SIG-M5 (cell line): ENCODE data around the gene CRACR2B.

Experiments
- DNase-seq: peaks from one replicate; lab custom pipeline; 2025; lab: John Stamatoyannopoulos, UW

CRACR2B gene

GRCh38 chr11:827146-827896 is 398 bp upstream of the CRACR2B start:
- DNase-seq: no peak

DNA sequence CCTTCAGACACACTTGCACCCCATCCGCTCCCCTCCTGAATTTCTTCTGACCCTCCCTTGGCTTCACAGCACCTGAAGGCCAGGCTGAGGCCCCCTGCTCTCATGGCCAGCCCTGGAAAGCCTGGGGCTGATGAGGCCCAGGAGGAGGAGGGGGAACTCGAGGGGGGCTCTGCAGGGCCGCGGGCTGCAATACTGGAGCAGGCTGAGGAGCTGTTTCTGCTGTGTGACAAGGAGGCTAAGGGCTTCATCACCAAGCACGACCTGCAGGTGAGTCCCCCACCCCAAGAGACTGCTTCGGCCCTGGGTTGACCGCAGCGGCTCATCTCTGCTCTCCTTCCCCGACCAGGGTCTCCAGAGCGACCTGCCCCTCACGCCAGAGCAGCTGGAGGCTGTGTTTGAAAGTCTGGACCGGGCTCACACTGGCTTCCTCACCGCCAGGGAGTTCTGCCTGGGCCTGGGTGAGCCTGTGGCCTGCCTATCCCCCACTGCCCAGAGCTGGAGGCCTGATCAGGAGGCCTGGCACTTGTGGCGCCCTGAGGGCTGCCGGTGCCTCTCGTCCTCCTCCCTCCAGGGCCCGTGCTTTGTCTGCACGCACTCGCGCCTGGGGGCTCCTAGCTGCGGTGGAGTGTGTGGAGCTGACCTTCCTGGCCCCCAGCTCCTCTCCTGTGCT is 922 bp downstream of the CRACR2B start:
- DNase-seq: no peak

DNA sequence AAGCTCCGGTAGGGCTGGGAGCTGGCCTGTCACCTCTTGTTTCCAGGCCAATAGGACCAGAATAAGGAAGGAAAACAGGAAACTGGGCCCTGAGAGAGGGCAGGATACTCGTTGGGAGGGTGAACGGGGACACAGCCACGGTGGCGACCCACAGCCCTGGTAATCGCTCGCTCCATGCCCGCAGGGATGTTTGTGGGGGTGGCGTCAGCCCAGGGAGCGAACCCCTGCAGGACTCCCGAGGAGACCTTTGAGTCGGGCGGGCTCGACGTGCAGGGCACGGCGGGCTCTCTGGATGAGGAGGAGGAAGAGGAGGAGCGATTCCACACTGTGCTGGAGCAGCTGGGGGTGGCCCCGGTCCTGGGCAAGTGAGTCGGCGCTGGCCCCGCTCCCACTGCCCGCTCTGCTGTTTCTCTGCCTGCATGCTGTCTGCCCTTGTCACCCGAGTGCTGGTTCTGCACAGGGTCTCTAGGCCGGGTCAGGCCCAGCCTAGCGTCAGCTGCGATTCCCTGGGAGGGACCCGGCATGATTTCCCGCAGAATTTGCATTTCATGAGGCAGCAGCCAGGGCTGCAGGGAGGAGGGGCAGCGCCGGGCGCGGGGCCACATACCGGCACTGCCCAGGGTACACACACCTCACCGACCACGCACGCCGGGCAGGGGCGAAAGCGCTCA is 1.6 kb downstream of the CRACR2B start:
- DNase-seq: no peak

DNA sequence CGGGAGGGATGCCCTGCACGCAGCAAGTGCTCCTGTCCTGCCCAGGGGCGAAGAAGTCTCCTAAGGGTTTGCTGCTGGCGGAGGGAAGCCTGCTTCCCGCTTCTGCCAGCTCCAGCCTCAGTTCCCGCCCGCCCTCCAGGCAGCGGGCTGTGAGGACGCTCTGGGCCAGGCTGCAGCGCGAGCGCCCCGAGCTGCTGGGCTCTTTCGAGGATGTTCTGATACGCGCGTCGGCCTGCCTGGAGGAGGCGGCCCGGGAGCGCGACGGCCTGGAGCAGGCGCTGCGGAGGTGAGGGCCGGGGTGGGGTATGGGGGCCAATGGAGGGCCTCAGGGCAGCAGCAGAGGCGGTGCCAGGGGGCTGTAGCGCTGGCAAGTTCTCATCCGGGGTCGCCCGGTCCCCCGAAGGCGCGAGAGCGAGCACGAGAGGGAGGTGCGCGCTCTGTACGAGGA is 2.2 kb downstream of the CRACR2B start:
- no peak for DNase-seq

- DNase-seq: no peak
These were observed 2.8 kb downstream of the CRACR2B start for GRCh38 chr11:830295-831117.

DNA sequence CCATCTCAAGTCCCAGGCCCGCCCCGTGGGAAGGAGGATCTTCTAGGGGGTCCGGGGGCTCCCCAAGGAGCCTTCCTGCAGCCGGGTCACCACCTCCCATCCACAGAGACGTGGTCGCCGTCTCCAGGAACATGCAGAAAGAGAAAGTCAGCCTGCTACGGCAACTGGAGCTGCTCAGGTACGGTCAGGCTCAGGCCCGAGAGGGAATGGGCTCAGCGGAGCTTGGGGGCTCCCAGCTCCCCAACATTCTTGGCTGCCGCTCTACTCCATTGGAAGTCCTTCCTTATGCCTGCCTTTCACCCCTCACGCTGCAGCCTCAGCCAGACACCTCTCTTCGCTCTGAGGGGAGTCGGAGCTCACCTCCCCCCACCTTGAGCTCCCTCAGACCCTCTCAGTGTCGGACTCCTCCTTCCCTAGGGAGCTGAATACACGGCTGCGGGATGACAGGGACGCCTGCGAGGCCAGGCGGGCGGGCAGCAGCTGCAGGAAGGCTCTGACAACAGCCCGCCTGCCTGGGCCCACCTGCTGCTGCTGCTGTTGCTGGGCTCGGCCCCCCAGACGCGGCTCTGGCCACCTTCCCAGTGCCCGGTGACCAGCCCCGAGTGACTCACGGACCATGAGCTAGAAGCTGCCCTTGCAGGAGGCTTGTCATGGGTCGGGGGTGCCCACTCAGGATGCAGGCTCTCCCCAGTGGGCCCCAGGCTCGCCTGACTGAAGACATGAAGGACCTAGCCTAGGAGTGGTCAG is 3.6 kb downstream of the CRACR2B start:
- no peak for DNase-seq

GRCh38 chr11:831961-832528 is 4.3 kb downstream of the CRACR2B start:
- DNase-seq: no peak

DNA sequence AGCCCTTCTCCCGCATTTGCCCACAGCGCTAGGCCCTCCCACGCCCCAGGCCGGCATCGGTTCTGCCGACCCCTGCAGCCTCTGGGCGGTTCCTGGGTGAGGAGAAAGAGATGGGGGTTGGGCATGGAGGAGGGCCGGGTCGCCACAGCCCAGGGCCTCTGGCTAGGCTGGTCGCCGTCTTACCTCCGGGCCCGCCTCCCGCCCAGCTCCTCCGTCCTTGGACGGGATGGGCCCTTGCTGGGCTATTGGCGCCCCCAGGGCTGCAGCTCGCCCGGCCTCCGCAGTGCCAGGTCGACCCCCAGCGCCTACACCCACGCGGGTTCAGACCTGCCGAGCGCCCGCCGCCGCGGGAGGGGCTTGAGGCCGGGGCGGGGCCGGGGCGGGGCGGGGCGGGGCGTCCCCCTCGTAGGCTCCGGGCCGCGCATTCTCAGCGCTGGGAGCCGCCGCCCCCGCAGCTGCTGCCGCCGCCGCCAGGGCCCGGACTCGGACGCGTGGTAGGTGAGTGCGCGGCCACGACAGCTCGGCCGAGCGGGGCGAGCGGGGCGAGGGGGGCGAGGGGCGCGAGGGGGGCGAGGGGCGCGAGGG is 4.9 kb downstream of the CRACR2B start, which contains the start of gene CD151:
Gene CD151, plus strand, starts transcription at position 424 of the 585 bp plus-strand sequence. CDS start 3,118 bp downstream, outside the sequence.
- no peak for DNase-seq

DNA sequence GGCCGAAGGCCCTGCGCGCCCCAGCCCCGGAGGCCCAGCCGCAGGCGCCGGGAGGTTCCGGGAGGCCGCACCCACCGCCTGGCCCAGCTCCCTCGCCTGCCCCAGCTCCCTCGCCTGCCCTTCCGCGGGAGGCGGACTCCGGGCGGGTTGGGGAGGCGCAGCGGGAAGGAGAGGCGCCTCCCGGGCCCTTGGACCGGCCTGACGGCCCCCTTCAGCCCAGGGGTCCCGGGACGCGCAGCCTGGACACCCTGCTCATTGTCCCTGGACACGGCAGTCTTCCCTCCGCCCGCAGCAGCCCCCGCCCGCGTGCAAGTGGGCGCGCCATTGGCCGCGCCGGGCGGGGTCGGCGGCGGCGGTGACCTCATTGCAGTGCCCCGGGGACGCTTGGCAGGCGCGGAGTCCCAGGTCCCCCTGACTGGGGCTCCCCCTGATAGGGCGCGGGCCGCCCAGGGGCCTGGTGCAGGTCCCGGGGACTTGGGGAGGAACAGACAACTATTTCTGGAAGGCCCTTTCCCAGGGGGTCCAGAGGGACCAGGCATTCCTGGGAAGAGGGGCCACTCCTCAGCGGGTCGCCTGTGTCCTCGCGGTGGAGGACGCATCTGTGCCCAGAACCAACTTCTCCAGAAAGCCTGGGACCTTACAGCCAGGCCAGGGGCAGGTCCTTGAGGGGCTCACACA is 5.5 kb downstream of the CRACR2B start:
- no peak for DNase-seq

DNA sequence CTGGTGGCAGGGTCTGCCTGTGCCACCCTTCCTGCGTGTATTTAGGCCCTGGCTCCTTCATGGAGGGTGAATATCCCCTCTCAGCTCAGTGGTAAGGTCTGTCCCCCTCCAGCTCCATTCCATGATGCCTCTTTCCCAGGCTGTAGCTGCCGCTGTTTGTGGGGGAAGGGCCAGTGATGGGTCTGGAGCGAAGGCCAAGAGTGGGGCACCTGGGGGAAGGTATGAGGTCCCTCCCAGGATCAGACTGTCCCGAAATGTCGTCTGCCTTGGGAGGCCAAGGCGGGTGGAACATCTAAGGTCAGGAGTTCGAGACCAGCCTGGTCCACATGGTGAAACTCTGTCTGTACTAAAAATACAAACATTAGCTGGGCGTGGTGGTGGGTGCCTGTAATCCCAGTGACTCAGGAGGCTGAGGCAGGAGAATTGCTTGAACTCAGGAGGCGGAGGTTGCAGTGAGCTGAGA is 6.2 kb downstream of the CRACR2B start:
- no peak for DNase-seq

GRCh38 chr11:834371-835316 is 6.9 kb downstream of the CRACR2B start:
- no peak for DNase-seq

GRCh38 chr11:836274-836673 is 8.6 kb downstream of the CRACR2B start:
- DNase-seq: no peak

GRCh38 chr11:836700-837099 is 9.0 kb downstream of the CRACR2B start:
- no peak for DNase-seq

DNA sequence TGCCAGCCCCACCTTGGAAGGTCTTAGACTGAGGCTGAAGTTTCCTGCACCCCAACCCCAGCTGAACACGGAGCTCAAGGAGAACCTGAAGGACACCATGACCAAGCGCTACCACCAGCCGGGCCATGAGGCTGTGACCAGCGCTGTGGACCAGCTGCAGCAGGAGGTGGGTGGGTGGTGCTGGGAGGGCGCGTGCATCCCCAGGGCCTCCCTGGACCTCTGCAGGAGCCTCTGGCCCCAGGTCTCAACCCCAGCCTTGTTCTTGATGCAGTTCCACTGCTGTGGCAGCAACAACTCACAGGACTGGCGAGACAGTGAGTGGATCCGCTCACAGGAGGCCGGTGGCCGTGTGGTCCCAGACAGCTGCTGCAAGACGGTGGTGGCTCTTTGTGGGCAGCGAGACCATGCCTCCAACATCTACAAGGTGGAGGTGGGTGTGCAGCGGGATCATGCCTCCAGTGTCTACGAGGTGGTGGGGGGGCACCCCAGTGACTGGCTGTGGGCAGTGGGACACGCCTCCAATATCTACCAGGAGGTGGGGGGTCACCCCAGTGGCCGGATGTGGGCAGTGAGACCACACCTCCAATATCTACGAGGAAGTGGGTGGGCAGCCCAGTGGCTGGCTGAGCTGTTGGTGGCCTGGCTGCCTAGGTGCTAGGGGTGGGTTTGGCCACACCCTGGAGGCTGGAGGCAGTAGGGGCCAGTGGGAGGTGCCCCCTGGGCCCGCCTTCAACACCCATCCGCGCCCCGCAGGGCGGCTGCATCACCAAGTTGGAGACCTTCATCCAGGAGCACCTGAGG is 9.7 kb downstream of the CRACR2B start:
- DNase-seq: no peak

DNA sequence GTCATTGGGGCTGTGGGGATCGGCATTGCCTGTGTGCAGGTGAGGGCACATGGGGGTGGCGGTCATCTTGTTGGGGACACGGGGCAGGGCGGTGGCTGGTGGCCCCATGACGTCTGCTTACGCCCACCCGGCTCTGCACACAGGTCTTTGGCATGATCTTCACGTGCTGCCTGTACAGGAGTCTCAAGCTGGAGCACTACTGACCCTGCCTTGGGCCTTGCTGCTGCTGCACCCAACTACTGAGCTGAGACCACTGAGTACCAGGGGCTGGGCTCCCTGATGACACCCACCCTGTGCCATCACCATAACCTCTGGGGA is 10.2 kb downstream of the CRACR2B start:
- DNase-seq: no peak

DNA sequence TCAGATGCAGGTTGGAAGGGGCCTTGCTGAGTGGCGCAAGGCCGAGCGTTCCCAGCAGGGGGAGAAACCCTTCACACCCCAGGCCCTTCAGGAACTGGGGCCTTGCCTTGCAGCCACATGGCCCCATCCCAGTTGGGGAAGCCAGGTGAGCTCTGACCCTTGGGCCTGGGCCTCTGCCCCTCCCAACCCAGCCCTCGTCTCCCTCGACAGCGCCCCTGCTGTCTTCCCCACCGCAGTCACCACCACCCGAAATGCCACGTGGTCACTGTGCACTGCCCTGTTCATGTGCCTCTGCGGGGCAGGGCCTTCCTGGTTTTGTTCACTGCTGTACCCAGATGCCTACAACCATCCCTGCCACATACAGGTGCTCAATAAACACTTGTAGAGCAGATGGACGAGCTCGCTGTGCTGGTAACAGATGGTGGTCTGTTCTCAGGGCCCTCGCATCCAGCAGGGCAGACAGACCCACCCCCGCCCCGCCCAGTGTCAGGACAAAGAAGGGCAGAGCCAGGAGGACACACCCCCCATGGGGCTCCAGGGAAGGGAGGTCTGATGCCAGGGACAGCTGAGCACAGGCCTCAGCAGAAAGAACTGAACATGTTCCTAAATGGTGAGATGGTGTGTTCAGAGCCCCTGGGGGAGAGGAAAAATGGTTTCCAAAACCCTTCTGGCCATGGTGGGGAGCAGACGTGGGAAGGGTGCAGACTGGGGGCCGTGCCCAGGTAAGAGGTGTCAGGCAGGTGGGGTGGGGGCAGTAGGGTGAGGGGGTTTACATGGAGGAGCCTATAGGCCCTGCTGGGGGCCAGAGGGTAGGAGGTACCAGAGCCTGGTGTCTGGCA is 10.9 kb downstream of the CRACR2B start:
- no peak for DNase-seq

- no peak for DNase-seq
These were observed 11.5 kb downstream of the CRACR2B start for GRCh38 chr11:839280-839623.
